ENCODE results near the gene ACVRL1. TPM values are rescaled to one million over a fixed set of nuclear protein-coding genes. Genes with fewer than 3 reads are reported as not detected.

ACVRL1 gene
- total RNA-seq, 1 donor from 2014 or later: 31.7 TPM

- DNase-seq: peak; percentile 60
- intact Hi-C loops (cut with micrococcal nuclease): no loop called here
These were observed 44.8 kb downstream of the ACVRL1 start for GRCh38 chr12:51951843-51952722.

GRCh38 chr12:51953089-51953488 is 45.8 kb downstream of the ACVRL1 start:
- intact Hi-C loops (cut with micrococcal nuclease): no loop called here
- ATAC-seq (no peak), DNase-seq (no peak)

More at GRCh38 chr12:51951843-51952722, 44.8 kb downstream of the ACVRL1 start:
- ATAC-seq: peak; percentile 34

- DNase-seq (no peak), ATAC-seq (no peak)
- intact Hi-C loops (cut with micrococcal nuclease): no loop called here
These were observed 46.6 kb downstream of the ACVRL1 start for GRCh38 chr12:51953864-51954263.

GRCh38 chr12:51954561-51955361 is 47.5 kb downstream of the ACVRL1 start:
- ATAC-seq: no peak
- intact Hi-C loops (cut with micrococcal nuclease): no loop called here
- no peak for DNase-seq

- no peak for DNase-seq
- intact Hi-C loops (cut with micrococcal nuclease): no loop called here
- no peak for ATAC-seq
These were observed 48.4 kb downstream of the ACVRL1 start for GRCh38 chr12:51955702-51956101.

GRCh38 chr12:51958542-51958941 is 51.2 kb downstream of the ACVRL1 start:
- no peak for DNase-seq
- no peak for ATAC-seq
- intact Hi-C loops (cut with micrococcal nuclease): no loop called here

- intact Hi-C loops (cut with micrococcal nuclease): no loop called here
These were observed 51.9 kb downstream of the ACVRL1 start for GRCh38 chr12:51959211-51959610.

GRCh38 chr12:51959921-51960320 is 52.6 kb downstream of the ACVRL1 start:
- DNase-seq (no peak), ATAC-seq (no peak)
- intact Hi-C loops (cut with micrococcal nuclease): no loop called here

More at GRCh38 chr12:51959211-51959610, 51.9 kb downstream of the ACVRL1 start:
- DNase-seq: no peak
- peak; percentile 53 for ATAC-seq

GRCh38 chr12:51960488-51960887 is 53.2 kb downstream of the ACVRL1 start:
- DNase-seq (no peak), ATAC-seq (no peak)
- intact Hi-C loops (cut with micrococcal nuclease): no loop called here

- ATAC-seq (no peak), DNase-seq (no peak)
- intact Hi-C loops (cut with micrococcal nuclease): no loop called here
These were observed 53.6 kb downstream of the ACVRL1 start for GRCh38 chr12:51960890-51961289.

GRCh38 chr12:51961834-51962233 is 54.5 kb downstream of the ACVRL1 start:
- intact Hi-C loops (cut with micrococcal nuclease): no loop called here
- ATAC-seq (no peak), DNase-seq (no peak)

GRCh38 chr12:51962737-51963136 is 55.4 kb downstream of the ACVRL1 start:
- ATAC-seq (no peak), DNase-seq (no peak)
- intact Hi-C loops (cut with micrococcal nuclease): no loop called here

GRCh38 chr12:51963477-51963876 is 56.2 kb downstream of the ACVRL1 start:
- no peak for ATAC-seq
- no peak for DNase-seq
- intact Hi-C loops (cut with micrococcal nuclease): no loop called here

GRCh38 chr12:51969643-51970042 is 62.3 kb downstream of the ACVRL1 start:
- ATAC-seq (no peak), DNase-seq (no peak)
- intact Hi-C loops (cut with micrococcal nuclease): no loop called here

- ATAC-seq: no peak
- intact Hi-C loops (cut with micrococcal nuclease): no loop called here
- DNase-seq: no peak
These were observed 63.8 kb downstream of the ACVRL1 start for GRCh38 chr12:51970904-51971646.

GRCh38 chr12:51971679-51972421 is 64.5 kb downstream of the ACVRL1 start:
- no peak for DNase-seq
- ATAC-seq: no peak
- intact Hi-C loops (cut with micrococcal nuclease): no loop called here

- intact Hi-C loops (cut with micrococcal nuclease): no loop called here
- DNase-seq (no peak), ATAC-seq (no peak)
These were observed 65.1 kb downstream of the ACVRL1 start for GRCh38 chr12:51972422-51972812.

- peak; percentile 64 for DNase-seq
- intact Hi-C loops (cut with micrococcal nuclease): no loop called here
These were observed 65.6 kb downstream of the ACVRL1 start for GRCh38 chr12:51972849-51973273.

More at GRCh38 chr12:51972849-51973273, 65.6 kb downstream of the ACVRL1 start:
- peak; percentile 70 for ATAC-seq
